UCSD-AML1 (cell line): ENCODE measurements around the gene ZNF544.
A peak's percentile ranks its signal among the peaks of the same experiment; 100 is the strongest.

Experiments
- DNase-seq: peaks from one replicate; lab custom pipeline; 2025; ENCODE audit not compliant: unreplicated experiment; lab: John Stamatoyannopoulos, UW

The ZNF544 gene

DNA sequence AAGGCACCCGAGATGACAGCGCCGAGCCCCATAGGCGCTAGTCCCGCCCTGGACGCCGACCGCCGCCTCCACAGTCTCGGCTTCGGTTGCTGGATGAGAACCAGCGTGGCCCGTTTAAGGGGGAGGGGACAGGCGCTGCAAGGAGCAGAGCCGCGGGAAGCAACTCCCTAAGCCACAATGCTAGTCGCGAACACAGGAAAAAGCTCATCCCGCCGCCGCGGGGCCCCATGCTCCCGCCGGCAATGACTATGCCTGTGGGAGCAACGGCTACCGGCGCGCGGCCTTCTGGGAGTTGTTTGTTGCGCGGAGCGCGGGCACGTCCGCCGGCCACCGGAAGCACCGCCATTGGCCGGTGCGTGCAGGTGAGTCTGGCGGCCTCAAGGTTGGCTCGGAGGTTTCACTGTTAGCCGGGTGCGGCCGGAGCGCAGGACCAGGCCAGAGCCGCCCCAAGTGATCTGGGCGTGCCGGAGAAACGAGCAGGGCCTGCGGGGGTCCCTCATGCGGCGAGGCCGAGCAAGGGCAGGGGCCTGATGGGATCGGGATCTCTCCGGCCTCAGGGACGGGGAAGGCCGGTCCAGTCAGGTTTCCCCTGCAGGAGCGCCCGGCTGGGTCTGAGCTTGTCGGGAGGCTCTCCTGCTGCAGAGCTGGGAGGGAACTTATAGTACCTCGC, at the start of gene ZNF544:
Gene ZNF544 (plus strand): TSS at position 330 of the 670 bp plus-strand sequence. CDS start 15,110 bp downstream, outside the sequence.
- DNase-seq, result peak; percentile 73

DNA sequence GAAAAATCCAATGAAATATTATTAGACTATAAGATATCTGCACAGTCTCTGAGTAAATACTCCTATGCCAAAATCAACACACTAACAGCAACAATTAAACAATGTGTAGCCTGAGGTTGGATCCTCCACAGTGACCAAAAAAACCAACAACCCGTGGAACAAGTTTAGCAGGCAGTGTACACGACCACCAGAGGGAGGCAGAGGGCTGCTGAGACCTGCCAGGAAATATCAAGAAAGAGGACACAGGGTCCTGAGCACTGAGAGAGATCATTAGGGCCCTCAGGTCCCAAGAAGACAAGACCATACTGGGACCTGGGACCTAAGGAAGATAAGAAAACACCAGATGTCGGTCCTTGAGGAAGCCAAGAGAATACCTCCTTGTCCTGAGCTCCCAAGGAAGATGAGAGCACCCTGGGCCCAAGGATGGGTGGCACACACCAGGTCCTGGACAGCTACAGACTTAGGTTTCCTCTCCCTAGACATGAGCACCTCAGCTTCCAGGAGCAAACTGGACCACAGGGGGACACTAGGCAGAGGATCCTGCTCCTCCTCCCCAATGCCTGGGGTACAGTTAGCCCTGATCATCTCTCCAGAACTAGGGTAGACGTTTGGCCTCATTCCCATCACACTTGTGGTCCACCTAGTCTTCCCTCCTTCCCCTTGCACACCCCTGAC, 46.7 kb upstream of the ZNF544 start:
- peak; percentile 52 for DNase-seq

DNA sequence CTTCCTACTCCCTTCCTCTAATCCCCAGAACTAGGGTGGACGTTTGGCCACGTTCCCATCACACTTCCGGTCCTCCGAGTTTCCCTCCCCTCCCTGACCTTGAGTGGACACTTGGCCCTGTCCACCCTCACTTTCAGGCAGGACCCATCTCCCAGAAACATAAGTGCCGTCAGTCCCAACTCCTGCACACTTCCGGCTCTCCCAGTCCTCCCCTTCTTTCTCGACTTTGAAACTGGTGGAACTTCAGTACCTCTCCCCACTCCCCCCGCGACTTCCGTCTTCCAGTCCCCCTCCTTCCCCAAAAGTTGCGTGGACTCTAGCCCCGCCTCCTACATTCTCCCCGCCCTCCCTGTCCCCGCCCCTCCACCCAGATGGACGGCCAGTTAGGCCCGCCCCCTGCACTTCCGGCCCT, 46.1 kb upstream of the ZNF544 start:
- peak; percentile 94 for DNase-seq

DNA sequence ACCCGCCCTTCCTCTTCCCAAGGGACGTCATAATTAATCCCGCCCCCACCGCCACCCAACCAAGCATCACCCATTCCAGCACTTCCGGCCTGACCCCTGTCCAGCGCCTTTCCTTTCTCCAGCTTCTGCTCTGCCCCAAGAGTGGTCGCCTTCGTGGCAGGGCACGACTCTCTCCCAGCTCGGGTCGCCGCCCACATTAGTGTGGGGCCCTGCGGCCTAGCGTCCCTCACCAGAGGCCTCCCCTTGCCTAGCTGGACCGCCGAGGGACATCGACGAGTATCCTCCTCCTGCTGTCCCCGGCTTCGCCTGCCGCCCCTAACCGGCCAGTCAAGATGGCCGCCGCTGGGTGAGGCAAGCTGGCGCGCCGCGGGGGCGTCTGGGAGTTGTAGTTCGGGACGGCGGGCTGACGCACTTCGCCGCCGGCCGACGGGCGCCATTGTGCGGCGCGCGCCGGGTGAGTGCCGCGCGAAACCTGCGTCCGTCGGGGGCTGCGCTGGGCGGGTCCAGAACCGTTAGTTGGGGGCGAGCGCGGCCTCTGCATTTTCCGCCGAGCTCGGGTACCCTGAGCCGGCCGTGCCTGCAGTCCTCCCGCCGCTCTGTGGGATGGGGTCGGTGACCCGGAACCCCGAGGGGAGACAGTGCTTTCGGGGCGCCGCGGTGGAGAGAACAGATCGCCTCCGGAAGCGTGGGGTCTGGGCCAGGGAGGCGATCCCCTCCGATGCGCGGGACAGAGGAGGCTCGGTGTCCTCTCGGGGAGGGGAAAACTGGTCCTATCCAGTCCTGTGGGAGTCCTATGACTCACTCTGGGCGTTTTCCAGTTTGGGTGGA, 45.5 kb upstream of the ZNF544 start, which contains the start of gene ZNF274:
Gene ZNF274 (plus strand): TSS at position 73 of the 828 bp plus-strand sequence. CDS start 905 bp downstream, outside the sequence.
- DNase-seq, result peak; percentile 92

DNA sequence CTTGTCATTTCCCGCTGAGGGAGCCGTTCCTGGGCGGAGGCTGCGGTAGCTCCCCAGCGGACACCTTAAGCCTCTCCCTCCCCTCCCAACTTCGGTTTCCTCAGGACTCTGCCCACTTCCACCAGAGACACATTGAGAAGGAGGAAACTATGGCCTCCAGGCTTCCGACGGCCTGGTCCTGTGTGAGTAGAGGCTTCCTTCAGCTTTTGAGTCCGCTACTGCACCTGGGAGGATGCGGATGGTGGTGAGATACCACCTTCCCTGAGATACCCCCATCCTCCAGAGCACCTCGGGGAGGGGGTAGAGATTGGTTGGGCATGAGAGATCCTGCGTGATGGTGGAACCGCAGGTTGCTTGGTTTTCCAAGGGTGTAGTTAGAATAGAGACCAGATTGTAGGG, 44.9 kb upstream of the ZNF544 start:
- no peak for DNase-seq

DNA sequence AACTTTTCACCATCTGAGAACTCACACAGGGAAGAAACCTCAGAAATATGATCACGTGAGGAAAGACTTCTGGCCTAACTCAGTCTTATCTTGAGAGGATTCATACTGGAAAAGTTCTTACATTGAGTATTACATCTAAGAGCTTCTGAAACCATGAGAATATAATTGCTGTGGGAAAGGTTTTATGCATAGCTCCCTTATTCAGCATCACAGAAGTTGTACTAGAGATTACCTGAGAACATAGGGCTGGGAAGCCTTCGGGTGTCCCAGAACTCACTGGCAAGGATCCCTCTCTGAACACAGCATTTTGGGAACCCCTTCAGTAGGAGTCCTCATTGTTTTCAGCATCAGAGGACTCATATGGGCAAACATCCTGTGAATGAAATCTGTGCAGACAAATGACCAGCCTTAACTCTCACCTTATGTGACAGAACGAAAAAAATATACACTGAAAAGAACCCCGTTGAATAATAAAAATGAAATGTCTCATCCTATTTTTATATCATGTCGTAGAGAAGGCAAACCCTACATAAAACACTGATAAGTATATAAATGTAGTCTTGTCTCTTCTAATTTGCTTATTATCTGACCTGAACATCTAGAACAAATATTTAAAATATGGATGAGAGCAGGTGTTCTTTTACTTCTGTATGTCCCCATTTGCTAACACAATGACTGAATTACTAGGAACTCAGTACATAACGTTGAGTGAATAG, 31.7 kb upstream of the ZNF544 start:
- DNase-seq, result no peak

DNA sequence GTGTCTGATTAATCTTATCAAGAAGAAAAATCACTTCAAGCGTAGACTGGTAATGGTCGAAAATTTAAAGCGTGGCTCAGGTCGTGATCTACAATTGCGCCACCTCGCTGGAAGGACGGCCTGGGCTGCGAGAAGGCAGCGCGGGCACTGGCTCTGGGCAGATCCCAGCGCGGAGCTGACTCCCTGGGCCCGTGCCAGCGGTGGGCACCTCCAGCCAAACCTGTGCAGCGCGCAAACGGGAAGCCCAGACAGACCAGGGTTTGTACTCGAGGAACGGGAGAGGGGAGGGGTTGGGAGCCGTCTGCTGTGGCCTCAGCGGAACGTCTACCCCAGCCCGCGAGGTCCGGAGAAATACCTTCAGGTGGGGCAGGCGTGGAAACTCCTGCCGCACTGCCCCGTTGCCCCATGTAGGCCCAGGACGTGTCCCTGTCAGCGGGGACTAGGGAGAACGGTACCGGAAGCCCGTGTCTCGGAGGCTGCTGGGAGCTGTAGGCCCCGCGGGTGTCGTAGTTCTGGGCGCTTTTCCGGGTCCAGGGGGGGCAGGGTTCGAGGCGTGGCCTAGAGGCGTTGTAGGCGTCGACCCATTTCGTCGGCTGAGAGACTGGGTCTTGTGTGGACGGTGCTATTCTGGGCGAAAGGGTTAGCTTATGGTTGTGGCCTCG, 24.8 kb upstream of the ZNF544 start:
- DNase-seq, result no peak

DNA sequence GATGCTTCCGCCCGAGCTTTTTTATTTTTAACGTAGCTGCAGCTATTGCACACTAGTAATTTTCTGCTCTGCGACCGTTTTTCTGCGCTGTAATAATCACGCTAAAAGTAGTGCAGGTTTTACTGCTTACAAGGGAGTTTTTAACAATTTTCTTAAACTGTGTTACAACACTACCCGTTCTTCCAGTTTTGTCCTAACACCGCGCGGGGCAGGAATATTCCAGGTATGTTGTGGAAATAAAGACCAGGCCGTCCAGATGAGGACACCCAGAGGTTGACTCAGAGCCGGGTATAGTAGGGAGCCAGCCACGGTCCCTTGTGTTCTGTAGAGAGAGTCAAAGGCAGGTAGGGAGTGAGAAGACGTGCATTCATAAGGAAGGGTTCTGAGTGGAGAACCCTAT, 24.1 kb upstream of the ZNF544 start:
- no peak for DNase-seq

DNA sequence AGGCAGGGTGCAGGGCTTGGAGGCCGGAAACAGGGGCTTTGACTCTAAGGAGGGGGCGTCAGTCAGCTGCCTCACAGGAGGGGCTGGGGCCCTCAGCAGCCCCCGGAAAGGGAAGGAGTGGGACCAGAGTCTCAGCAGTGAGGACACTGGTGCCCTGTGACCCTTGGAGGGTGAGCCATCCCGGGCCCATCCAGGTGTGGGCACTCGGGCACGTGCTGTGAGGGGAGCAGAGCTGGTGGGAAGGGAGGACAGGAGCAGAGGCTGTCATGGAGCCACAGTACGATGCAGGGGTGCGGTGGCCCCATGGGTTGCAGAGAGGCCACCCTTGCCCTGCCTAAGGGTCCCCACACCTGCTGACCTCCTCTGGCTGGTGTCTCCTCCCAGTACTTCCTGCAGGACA, 19.1 kb upstream of the ZNF544 start:
- DNase-seq, result no peak

DNA sequence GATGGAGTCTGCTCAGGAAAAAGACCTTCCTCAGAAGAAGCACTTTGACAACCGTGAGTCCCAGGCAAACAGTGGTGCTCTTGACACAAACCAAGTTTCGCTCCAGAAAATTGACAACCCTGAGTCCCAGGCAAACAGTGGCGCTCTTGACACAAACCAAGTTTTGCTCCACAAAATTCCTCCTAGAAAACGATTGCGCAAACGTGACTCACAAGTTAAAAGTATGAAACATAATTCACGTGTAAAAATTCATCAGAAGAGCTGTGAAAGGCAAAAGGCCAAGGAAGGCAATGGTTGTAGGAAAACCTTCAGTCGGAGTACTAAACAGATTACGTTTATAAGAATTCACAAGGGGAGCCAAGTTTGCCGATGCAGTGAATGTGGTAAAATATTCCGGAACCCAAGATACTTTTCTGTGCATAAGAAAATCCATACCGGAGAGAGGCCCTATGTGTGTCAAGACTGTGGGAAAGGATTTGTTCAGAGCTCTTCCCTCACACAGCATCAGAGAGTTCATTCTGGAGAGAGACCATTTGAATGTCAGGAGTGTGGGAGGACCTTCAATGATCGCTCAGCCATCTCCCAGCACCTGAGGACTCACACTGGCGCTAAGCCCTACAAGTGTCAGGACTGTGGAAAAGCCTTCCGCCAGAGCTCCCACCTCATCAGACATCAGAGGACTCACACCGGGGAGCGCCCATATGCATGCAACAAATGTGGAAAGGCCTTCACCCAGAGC, 16.2 kb upstream of the ZNF544 start:
- DNase-seq, result no peak

DNA sequence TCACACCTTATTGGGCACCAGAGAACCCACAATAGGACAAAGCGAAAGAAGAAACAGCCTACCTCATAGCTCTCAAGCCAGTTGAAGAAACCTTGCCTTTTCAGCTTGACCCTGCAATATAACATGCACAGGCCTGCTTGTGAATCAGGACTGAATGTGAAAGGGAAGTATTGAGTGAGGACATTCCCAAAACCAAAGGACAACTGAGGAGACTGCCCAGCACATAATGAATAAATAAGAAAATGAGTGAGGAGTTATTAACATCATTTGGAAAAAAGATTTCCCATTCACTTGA, 15.7 kb upstream of the ZNF544 start:
- no peak for DNase-seq

DNA sequence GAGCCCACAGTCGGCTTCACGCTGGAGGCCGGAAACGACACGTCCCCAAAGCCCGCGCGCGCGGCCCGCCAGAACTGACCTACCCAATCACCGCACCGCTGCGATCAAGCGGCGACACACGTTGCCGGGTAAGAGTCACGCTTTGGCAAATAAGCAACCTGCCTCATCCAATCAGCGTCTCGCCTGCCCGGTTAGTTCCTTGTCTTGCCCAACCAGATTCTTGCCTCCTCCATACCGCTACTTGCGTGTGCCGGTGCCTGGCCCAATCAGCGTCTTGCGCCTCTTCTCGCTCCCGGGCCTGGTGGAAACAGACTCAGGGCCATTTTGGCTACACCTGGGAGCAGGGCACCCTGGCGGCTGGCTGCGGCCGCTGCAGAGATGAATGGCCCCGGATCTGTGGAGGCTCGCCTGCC, 11.6 kb upstream of the ZNF544 start:
- DNase-seq, result no peak

DNA sequence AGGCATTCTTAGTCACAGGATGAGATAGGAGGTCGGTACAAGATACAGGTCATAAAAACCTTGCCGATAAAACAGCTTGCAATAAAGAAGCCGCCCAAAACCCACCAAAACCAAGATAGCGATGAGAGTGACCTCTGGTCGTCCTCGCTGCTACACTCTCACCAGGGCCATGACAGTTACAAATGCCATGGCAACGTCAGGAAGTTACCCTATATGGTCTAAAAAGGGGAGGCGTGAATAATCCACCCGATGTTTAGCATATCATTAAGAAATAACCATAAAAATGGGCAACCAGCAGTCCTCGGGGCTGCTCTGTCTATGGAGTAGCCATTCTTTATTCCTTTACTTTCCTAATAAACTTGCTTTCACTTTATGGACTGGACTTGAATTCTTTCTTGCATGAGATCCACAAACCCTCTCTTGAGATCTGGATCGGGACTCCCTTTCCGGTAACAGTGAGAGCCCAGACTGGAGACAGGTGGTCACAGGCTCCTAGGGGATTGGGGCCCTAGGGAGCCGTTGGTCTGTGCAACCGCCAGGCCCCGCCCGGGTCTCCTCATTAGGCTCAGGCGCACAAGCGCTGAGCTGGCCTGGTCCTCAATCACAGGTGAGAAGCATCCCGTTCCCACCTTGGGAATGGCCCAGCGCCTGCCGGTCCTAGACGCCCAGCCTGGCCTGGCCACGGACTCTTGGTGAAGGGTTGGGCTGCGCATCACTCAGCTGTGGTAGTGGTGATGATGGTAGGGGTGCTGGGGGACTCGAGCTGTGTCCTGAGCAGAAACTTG, 10.9 kb upstream of the ZNF544 start:
- DNase-seq, result no peak

DNA sequence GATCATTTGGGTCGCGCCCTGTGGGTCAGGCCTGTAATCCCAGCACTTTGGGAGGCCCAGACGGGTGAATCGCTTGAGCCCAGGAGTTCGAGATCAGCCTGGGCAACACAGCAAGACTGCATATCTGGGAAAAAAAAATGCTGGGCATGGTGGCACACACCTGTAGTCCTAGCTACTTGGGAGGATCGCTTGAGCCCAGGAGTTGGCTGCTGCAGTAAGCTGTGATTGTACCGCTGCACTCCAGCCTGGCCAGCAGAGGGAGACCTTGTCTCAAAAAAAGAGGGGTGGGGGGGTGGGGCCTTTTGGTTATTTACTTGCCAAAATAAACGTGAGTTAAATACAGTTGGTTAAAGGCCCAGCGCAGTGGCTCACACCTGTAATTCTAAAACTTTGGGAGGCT, 9.8 kb upstream of the ZNF544 start:
- DNase-seq, result peak; percentile 18

DNA sequence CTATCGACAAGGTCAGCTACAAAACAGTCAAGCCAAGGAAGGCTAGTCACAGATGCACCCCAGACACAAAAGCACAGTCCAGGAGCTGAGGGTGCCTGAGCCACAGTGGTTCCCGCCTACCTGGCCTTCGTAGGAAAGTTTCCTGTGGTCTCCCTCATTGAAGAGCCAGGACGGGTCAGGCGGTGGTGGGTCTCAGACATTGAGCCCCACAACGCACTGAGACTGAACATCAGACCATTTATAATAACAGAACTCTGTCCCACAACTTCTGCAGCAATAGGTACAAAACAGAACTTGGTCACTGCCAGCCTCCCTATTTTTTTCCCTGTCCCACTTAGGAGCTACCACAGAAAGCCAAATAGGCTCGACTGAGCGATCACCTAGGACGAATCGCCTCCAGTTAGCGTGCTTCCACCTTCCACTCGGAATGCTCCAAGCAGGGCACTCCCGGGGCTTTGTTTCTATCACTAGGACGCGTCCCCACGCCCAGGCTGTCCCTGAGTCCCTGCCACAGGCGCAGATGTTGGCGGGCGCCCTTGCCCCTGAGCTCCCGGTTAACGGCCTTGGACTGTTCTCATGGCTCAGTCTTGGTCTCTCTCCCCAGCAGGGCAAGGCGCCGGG, 640 bp upstream of the ZNF544 start:
- DNase-seq, result no peak

DNA sequence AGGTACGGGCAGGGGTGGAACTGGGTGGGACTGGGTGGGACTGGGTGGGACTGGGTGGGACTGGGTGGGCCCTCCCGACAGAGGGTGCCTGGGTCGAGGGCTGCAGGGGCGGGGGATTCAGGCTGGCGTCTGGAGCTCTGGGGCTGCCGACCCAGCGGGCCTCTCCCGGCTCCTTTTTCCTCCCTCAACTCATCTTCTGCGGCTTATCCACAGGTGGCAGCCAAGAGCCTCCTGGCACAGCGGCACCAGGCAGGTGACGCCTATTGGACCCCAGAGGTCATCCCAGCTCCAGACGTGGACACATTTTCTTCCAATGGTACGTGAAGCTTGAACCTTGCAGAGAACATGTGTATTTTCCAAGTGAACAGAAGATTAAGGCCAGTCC, 533 bp downstream of the ZNF544 start:
- DNase-seq, result no peak

DNA sequence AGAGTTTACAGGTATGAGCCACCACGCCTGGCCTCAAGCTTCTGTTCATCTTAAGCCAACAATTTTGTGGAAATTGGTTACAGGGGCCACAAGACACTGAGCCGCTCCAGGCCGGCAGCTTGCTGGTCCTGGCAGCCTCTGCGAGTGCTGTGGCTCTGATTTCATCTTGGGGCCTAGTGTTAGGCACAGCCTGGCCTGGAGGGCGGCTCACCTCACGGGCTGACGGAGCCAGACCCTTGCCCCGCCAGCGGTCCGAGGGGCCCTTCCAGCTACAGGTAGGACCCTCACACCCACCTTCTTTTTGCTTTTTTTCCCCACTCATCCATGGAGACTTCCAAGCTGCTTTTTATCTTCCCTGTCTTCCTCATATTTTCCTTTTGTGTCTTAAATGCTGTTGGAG, 8.6 kb downstream of the ZNF544 start:
- DNase-seq, result no peak

DNA sequence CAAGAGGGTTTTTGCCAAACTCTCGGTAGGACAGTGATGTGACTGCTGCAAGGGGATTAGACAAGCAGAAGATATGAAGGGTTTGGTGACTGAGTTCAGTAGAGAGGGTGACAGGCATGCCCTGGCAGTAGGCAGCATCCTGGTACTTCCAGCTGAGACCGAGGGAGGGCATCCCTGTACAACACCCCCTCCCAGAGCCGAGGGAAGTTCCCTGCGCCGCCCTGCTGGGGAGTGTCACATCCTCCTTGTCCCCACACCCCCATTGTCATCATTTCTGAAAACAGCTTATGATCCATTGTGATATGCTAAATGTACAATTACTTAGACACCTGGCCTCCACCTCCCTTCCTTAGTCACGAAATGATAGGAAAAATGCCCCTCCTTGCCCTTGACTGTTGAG, 14.6 kb downstream of the ZNF544 start:
- DNase-seq, result no peak

DNA sequence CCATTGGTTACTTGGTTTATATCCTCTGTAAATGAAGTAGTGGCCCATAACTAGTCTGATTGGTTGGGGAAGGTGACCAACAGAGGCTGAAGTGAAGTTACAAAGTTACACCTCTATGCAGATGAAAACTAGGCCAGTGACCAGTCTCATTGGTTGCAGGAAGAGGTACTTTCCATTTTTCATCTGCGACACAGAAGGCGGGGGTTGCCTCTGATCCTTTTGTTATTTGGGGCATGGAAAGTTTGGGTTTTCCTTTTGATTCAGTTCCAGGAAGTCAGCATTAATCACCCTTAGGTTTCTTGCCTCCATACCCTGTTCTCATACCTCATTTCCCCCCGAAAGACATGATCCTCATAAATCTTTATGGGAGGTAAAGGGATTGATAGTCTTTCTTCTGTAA, 20.2 kb downstream of the ZNF544 start:
- DNase-seq, result no peak
